BE2C (cell line): Measurements from ENCODE around the gene KCNK5.

ENCODE experiments used
- DNase-seq: peaks from one replicate; pipeline ENCODE4 v3.0.0-alpha.2; 2020
- H3K27me3 ChIP-seq: fragments of 250-450 bp; sonication (Bioruptor Pico); 2 replicates; pipeline ENCODE4 v1.5.1; 2020; ENCODE audit warnings: mild to moderate bottlenecking
- H3K36me3 ChIP-seq: fragments of 250-450 bp; sonication (Bioruptor Pico); 2 replicates; pipeline ENCODE4 v1.5.1; 2020; ENCODE audit warnings: mild to moderate bottlenecking
- H3K4me1 ChIP-seq: fragments of 250-450 bp; sonication (Bioruptor Pico); 2 replicates; pipeline ENCODE4 v1.5.1; 2020
- H3K4me3 ChIP-seq: 2 replicates; pipeline ENCODE4 v1.5.1; 2011; ENCODE audit warnings: low read depth, low read length
- H3K9me3 ChIP-seq: fragments of 250-450 bp; sonication (Bioruptor Pico); 2 replicates; pipeline ENCODE4 v1.5.1; 2020
- TF ChIP-seq, protein P1 (sequence below): IDR thresholded peaks from 2 replicates; pipeline ENCODE4 v1.5.1; 2012; ENCODE audit warnings: mild to moderate bottlenecking, low read depth, low read length

KCNK5 gene

GRCh38 chr6:39194466-39194865 is 34.8 kb downstream of the KCNK5 start:
- Histone ChIP-seq H3K36me3 (no peaks in the 10 kb centered on the region), H3K4me1 (no peaks in the 10 kb centered on the region), H3K4me3 (no peak overlapping the region), H3K9me3 (no peaks in the 10 kb centered on the region; the same call in 1 of the 2 replicates), H3K27me3 (no peaks in the 10 kb centered on the region)
- no peak for DNase-seq
- TF ChIP-seq, protein P1, sequence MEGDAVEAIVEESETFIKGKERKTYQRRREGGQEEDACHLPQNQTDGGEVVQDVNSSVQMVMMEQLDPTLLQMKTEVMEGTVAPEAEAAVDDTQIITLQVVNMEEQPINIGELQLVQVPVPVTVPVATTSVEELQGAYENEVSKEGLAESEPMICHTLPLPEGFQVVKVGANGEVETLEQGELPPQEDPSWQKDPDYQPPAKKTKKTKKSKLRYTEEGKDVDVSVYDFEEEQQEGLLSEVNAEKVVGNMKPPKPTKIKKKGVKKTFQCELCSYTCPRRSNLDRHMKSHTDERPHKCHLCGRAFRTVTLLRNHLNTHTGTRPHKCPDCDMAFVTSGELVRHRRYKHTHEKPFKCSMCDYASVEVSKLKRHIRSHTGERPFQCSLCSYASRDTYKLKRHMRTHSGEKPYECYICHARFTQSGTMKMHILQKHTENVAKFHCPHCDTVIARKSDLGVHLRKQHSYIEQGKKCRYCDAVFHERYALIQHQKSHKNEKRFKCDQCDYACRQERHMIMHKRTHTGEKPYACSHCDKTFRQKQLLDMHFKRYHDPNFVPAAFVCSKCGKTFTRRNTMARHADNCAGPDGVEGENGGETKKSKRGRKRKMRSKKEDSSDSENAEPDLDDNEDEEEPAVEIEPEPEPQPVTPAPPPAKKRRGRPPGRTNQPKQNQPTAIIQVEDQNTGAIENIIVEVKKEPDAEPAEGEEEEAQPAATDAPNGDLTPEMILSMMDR, result no peak

- no peaks in the 10 kb centered on the region for H3K4me1 ChIP-seq
- TF ChIP-seq, protein P1, result no peak
- H3K4me3 ChIP-seq, result no peak overlapping the region
- H3K9me3 ChIP-seq, result no peaks in the 10 kb centered on the region; the same call in 1 of the 2 replicates
- no peaks in the 10 kb centered on the region for H3K27me3 ChIP-seq
- no peak for DNase-seq
- no peaks in the 10 kb centered on the region for H3K36me3 ChIP-seq
Measured at GRCh38 chr6:39193201-39193791, 36.0 kb downstream of the KCNK5 start.

- no peak for DNase-seq
- H3K4me3 ChIP-seq, result no peak overlapping the region
Measured at GRCh38 chr6:39192736-39193135, 36.5 kb downstream of the KCNK5 start.

GRCh38 chr6:39191236-39191930 is 37.9 kb downstream of the KCNK5 start:
- Histone ChIP-seq H3K4me3 (no peak overlapping the region), H3K36me3 (no peaks in the 10 kb centered on the region)
- TF ChIP-seq, protein P1, result no peak

More at GRCh38 chr6:39192736-39193135, 36.5 kb downstream of the KCNK5 start:
- TF ChIP-seq, protein P1, result no peak
- Histone ChIP-seq H3K36me3 (no peaks in the 10 kb centered on the region), H3K4me1 (no peaks in the 10 kb centered on the region), H3K27me3 (no peaks in the 10 kb centered on the region), H3K9me3 (no peaks in the 10 kb centered on the region; the same call in 1 of the 2 replicates)

GRCh38 chr6:39190545-39191235 is 38.6 kb downstream of the KCNK5 start:
- Histone ChIP-seq H3K27me3 (no peaks in the 10 kb centered on the region), H3K36me3 (no peaks in the 10 kb centered on the region)
- TF ChIP-seq, protein P1, result no peak

More at GRCh38 chr6:39191236-39191930, 37.9 kb downstream of the KCNK5 start:
- Histone ChIP-seq H3K27me3 (no peaks in the 10 kb centered on the region), H3K4me1 (no peaks in the 10 kb centered on the region), H3K9me3 (no peaks in the 10 kb centered on the region; the same call in 1 of the 2 replicates)
- DNase-seq, result no peak

More at GRCh38 chr6:39190545-39191235, 38.6 kb downstream of the KCNK5 start:
- no peak for DNase-seq
- H3K4me3 ChIP-seq, result no peak overlapping the region
- no peaks in the 10 kb centered on the region for H3K9me3 ChIP-seq
- H3K4me1 ChIP-seq, result no peaks in the 10 kb centered on the region
